ENCODE measurements around the gene CFAP68. TPM values are rescaled to one million over a fixed set of nuclear protein-coding genes. Genes with fewer than 3 reads are reported as not detected.

Gene CFAP68
- total and polyA plus RNA-seq, 2 of the 4 experiments (the other 2 are of a cell fraction), result 10.2 to 17.0 TPM

GRCh38 chr11:111911563-111912401 lies 32.4 kb downstream of the CFAP68 start, which contains the start of gene CRYAB:
TSS of gene CRYAB (minus strand) at chr11:111911770. CDS start at chr11:111911724, 46 bp downstream.
- peak within 1 kb of the TSS; percentile 84 for H2BK120ac ChIP-seq (ENCODE audit: low read depth, low read length)
- peak within 1 kb of the TSS; percentile 97 for H2AK9ac ChIP-seq (replicated peaks; ENCODE audit: low read depth, low read length, poor library complexity)
- peak within 1 kb of the TSS; percentile 78 for H3K27ac ChIP-seq (ENCODE audit: insufficient read depth, low read length)
- intact Hi-C loops (cut with micrococcal nuclease), result no loop called here
- H3K18ac ChIP-seq (ENCODE audit: low read depth, low read length), result peak within 1 kb of the TSS; percentile 89
- ATAC-seq (ENCODE audit: low read depth), result peak; percentile 85
- peak within 1 kb of the TSS; percentile 41; the same call in 1 of the 2 replicates for H3K56ac ChIP-seq (ENCODE audit: extremely low read depth, insufficient read depth, low read length)
- ChIA-PET POLR2A (ENCODE audit: unreplicated experiment) (interaction anchor here (0.5 kb wide), 1 partner anchor 8 kb away, joined by 3 read pairs; no protein-coding TSS in a partner anchor), CTCF (interaction anchor here (0.5 to 0.6 kb wide), 2 partner anchors 20 to 999 kb away, joined by 3 read pairs; no protein-coding TSS in a partner anchor)
- peak within 1 kb of the TSS; percentile 97 for H2BK20ac ChIP-seq (ENCODE audit: low read depth, low read length)
- DNase-seq, result peak; percentile 82
- H3K14ac ChIP-seq (replicated peaks; ENCODE audit: low read depth, low read length), result peak within 1 kb of the TSS; percentile 71
- peak within 1 kb of the TSS; percentile 83 for H2AFZ ChIP-seq (replicated peaks; ENCODE audit: low read length, poor library complexity)
- peak within 1 kb of the TSS; percentile 1; the same call in 1 of the 2 replicates for H3K4me3 ChIP-seq (ENCODE audit: insufficient read depth, low read depth, low read length)
- H4K5ac ChIP-seq (ENCODE audit: low read depth, low read length), result peak within 1 kb of the TSS; percentile 94
- 80% methylated on average over 1 of the region's 17 CpGs; no CpG with 5 or more reads in 1 of the 2 experiments for WGBS, 2 experiments (ENCODE audit: extremely low coverage in 2 of 2, insufficient read length in 1 of 2)
- H3K23ac ChIP-seq (ENCODE audit: low read depth, low read length), result peak within 1 kb of the TSS; percentile 75
- peak within 1 kb of the TSS; percentile 72 for H2AK5ac ChIP-seq (ENCODE audit: low read depth, low read length)
- peaks cover 0 to 15% of the 10 kb centered on the region in 2 experiments; a peak in 2 of 4 replicates for H3K79me1 ChIP-seq (ENCODE audit: low read depth in 1 of 2, low read length in 2 of 2)
- peak within 1 kb of the TSS; percentile 85 for H2BK5ac ChIP-seq (ENCODE audit: low read depth, low read length, poor library complexity, severe bottlenecking)
- peak within 1 kb of the TSS; percentile 58 for H3K4me2 ChIP-seq (ENCODE audit: low read depth, low read length)
- peaks cover 18% of the 10 kb centered on the region for H3K9me1 ChIP-seq (ENCODE audit: insufficient read depth, low read length)
- peak within 1 kb of the TSS; percentile 92 to 93 for H4K8ac ChIP-seq (ENCODE audit: low read depth in 2 of 2, low read length in 2 of 2)
- H4K20me1 ChIP-seq (ENCODE audit: insufficient read depth, low read length), result no peaks in the 10 kb centered on the region
- H3K4me1 ChIP-seq (ENCODE audit: control insufficient read depth, insufficient read depth, low read length), result peaks cover 36% of the 10 kb centered on the region
- H3K9me3 ChIP-seq (ENCODE audit: control insufficient read depth, insufficient read depth, low read length), result no peaks in the 10 kb centered on the region
- H3K4ac ChIP-seq (ENCODE audit: low read depth, low read length), result peak within 1 kb of the TSS; percentile 94
- in situ Hi-C loops (cut with MboI; ENCODE audit: low sequenced_read_pairs), result no loop called here
- H4K91ac ChIP-seq (ENCODE audit: insufficient read depth, low read depth, low read length), result peak within 1 kb of the TSS; percentile 97
- peak within 1 kb of the TSS; percentile 58 for H3K9ac ChIP-seq (ENCODE audit: low read depth, low read length)
- H3K36me3 ChIP-seq (ENCODE audit: control insufficient read depth, insufficient read depth, low read length), result no peaks in the 10 kb centered on the region
- H3K27me3 ChIP-seq (ENCODE audit: control insufficient read depth, insufficient read depth, low read length), result no peaks in the 10 kb centered on the region
- BruUV-seq (replicated peaks), result no TSS peak
- dilution Hi-C loops (cut with HindIII; ENCODE audit: low sequenced_read_pairs, unreplicated experiment), result no loop called here
- TF ChIP-seq RAD21 (IDR thresholded peaks at IDR 0.05; ENCODE audit: low read length) (no peak), SMC3 (IDR thresholded peaks at IDR 0.05; ENCODE audit: low read depth, low read length) (no peak), BHLHE40 (IDR thresholded peaks at IDR 0.05; ENCODE audit: low read depth, low read length) (peak; percentile 54; the same call in 1 of the 2 replicates), CHD1 (IDR thresholded peaks at IDR 0.05; ENCODE audit: low read depth, low read length) (no peak), NFE2L2 (IDR thresholded peaks at IDR 0.05; ENCODE audit: low read depth, low read length) (no peak), MAZ (IDR thresholded peaks at IDR 0.05; ENCODE audit: borderline replicate concordance, low read depth, low read length) (peak; percentile 85; the same call in 1 of the 2 replicates), POLR2A (IDR thresholded peaks at IDR 0.05; ENCODE audit: low read depth, low read length) (peak; percentile 41; the same call in 1 of the 2 replicates), CEBPB (IDR thresholded peaks at IDR 0.05; ENCODE audit: low read depth, low read length) (peak; percentile 56; the same call in 1 of the 2 replicates), MAFK (IDR thresholded peaks at IDR 0.05; ENCODE audit: low read depth, low read length) (no peak), RFX5 (IDR thresholded peaks at IDR 0.05; ENCODE audit: low read depth, low read length) (no peak), RCOR1 (IDR thresholded peaks at IDR 0.05; ENCODE audit: insufficient replicate concordance, low read length) (peak; percentile 57), FOS (IDR thresholded peaks at IDR 0.05; ENCODE audit: low read depth, low read length) (no peak), MXI1 (IDR thresholded peaks at IDR 0.05; ENCODE audit: borderline replicate concordance, low read depth, low read length) (no peak)
- TF ChIP-seq, protein P1, sequence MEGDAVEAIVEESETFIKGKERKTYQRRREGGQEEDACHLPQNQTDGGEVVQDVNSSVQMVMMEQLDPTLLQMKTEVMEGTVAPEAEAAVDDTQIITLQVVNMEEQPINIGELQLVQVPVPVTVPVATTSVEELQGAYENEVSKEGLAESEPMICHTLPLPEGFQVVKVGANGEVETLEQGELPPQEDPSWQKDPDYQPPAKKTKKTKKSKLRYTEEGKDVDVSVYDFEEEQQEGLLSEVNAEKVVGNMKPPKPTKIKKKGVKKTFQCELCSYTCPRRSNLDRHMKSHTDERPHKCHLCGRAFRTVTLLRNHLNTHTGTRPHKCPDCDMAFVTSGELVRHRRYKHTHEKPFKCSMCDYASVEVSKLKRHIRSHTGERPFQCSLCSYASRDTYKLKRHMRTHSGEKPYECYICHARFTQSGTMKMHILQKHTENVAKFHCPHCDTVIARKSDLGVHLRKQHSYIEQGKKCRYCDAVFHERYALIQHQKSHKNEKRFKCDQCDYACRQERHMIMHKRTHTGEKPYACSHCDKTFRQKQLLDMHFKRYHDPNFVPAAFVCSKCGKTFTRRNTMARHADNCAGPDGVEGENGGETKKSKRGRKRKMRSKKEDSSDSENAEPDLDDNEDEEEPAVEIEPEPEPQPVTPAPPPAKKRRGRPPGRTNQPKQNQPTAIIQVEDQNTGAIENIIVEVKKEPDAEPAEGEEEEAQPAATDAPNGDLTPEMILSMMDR (conservative IDR thresholded peaks at IDR 0.05; ENCODE audit: low read depth, low read length), result no peak
- TF ChIP-seq, protein P2, sequence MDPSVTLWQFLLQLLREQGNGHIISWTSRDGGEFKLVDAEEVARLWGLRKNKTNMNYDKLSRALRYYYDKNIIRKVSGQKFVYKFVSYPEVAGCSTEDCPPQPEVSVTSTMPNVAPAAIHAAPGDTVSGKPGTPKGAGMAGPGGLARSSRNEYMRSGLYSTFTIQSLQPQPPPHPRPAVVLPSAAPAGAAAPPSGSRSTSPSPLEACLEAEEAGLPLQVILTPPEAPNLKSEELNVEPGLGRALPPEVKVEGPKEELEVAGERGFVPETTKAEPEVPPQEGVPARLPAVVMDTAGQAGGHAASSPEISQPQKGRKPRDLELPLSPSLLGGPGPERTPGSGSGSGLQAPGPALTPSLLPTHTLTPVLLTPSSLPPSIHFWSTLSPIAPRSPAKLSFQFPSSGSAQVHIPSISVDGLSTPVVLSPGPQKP (IDR thresholded peaks at IDR 0.05; ENCODE audit: borderline replicate concordance, low read depth, low read length), result no peak
- H2BK15ac ChIP-seq (ENCODE audit: low read depth, low read length), result peak within 1 kb of the TSS; percentile 67; the same call in 2 of the 3 replicates

Data from IMR-90 (cell line).